Vagina (tissue), 2 donors: Measurements from ENCODE around the gene PSME3IP1. TPM values are rescaled to one million over a fixed set of nuclear protein-coding genes. Genes with fewer than 3 reads are reported as not detected.

ENCODE experiments used
- DNase-seq, 2 donors: peaks; one replicate each; pipeline ENCODE4 v3.0.0-alpha.2; 2017; ENCODE audit errors: extremely low spot score in 2 of 2
- H3K27ac ChIP-seq: fragments of 200-600 bp; sonication (generic); one replicate; pipeline ENCODE4 v1.5.1; 2019
- H3K27me3 ChIP-seq: fragments of 200-600 bp; sonication (generic); one replicate; pipeline ENCODE4 v1.5.1; 2019
- H3K36me3 ChIP-seq, 2 donors: fragments of 200-600 bp; sonication (generic); one replicate each; pipeline ENCODE4 v1.5.1; 2017 to 2019
- H3K4me1 ChIP-seq: fragments of 200-600 bp; sonication (generic); one replicate; pipeline ENCODE4 v1.5.1; 2019
- H3K4me3 ChIP-seq, 2 donors: fragments of 200-600 bp; sonication (generic); 1 replicate in 1 of 2; 2 replicates in 1 of 2; pipeline ENCODE4 v1.5.1; 2016 to 2019
- H3K9me3 ChIP-seq: fragments of 200-600 bp; sonication (generic); one replicate; pipeline ENCODE4 v1.5.1; 2019
- POLR2A ChIP-seq, 2 donors: fragments of 450-650 bp; IDR thresholded peaks; one replicate each; pipeline ENCODE4 v1.6.1; 2017; ENCODE audit warnings: antibody characterized with exemption in 2 of 2, mild to moderate bottlenecking in 2 of 2, moderate library complexity in 2 of 2
- POLR2AphosphoS5 ChIP-seq, 2 donors: sonication (generic); formaldehyde crosslinking; IDR thresholded peaks; one replicate each; pipeline ENCODE4 v1.9.0; 2017; ENCODE audit warnings: antibody characterized with exemption in 2 of 2, mild to moderate bottlenecking in 2 of 2, low read depth in 1 of 2; ENCODE audit not compliant: insufficient read depth in 1 of 2
- intact Hi-C: fragments of 100-400 bp; cut with DNase I; formaldehyde crosslinking; loops from one replicate; pipeline ENCODE4 v1.15.1; 2023
- total RNA-seq: library from RNA; depleted of rRNA; stranded (reverse); fragments of >200 nt; gene quantifications from one replicate; pipeline ENCODE4 v1.2.3, GENCODE V29; 2016
- TF ChIP-seq, protein P1 (sequence below), 3 experiments: fragments of 450-650 bp in 2 of 3; fragments of 200-600 bp in 1 of 3; sonication (generic) in 1 of 3; IDR thresholded peaks; one replicate each; pipeline ENCODE4 v1.5.1; 2017 to 2019; ENCODE audit warnings: antibody characterized with exemption in 3 of 3, mild to moderate bottlenecking in 2 of 3, moderate library complexity in 2 of 3

Gene PSME3IP1
- total RNA-seq, 1 donor from 2014 or later = 70.5 TPM

DNA sequence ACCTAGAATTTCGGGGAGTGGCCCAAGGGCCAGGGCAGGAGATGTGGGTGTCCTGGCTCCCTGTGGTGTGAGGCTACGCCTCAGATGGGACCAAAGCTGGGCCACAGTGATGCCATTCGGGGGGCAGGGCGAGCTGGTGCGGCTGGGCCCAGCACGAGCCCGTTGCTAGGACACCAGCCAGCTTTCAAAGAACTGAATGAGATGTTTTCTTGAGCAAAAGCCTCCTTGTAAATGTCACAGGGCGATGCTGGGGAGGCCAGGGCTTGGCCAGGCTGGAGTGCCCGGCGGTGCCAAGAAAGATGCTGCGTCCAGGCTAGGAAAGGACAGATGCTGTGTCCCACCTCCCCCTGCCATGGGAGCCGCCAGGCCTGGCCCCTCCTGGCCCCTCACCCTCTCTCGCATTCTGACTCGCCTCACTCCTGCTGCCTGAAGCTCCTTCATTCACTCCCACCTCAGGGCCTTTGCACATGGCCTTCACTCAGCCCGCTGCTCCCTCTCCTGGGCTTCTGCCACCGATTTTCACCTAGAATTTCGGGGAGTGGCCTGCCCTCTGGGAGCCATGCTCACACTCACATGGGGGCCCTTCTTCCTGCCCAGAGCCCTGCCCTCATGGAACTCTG lies 54.4 kb downstream of the PSME3IP1 start:
- DNase-seq = no peak
- Histone ChIP-seq H3K27ac (no peak overlapping the region), H3K27me3 (no peaks in the 10 kb centered on the region), H3K4me3 (no peak overlapping the region), H3K9me3 (no peaks in the 10 kb centered on the region), H3K36me3 (peaks cover 0 to 6% of the 10 kb centered on the region in 2 donors), H3K4me1 (peaks cover 10% of the 10 kb centered on the region)
- intact Hi-C loops = no loop called here
- TF ChIP-seq POLR2A (IDR thresholded peaks at IDR 0.05) (no peak), POLR2AphosphoS5 (IDR thresholded peaks at IDR 0.05; ENCODE audit: insufficient read depth in 1 of 2, low read depth in 1 of 2) (no peak)
- TF ChIP-seq, protein P1, sequence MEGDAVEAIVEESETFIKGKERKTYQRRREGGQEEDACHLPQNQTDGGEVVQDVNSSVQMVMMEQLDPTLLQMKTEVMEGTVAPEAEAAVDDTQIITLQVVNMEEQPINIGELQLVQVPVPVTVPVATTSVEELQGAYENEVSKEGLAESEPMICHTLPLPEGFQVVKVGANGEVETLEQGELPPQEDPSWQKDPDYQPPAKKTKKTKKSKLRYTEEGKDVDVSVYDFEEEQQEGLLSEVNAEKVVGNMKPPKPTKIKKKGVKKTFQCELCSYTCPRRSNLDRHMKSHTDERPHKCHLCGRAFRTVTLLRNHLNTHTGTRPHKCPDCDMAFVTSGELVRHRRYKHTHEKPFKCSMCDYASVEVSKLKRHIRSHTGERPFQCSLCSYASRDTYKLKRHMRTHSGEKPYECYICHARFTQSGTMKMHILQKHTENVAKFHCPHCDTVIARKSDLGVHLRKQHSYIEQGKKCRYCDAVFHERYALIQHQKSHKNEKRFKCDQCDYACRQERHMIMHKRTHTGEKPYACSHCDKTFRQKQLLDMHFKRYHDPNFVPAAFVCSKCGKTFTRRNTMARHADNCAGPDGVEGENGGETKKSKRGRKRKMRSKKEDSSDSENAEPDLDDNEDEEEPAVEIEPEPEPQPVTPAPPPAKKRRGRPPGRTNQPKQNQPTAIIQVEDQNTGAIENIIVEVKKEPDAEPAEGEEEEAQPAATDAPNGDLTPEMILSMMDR (IDR thresholded peaks at IDR 0.05) = no peak

DNA sequence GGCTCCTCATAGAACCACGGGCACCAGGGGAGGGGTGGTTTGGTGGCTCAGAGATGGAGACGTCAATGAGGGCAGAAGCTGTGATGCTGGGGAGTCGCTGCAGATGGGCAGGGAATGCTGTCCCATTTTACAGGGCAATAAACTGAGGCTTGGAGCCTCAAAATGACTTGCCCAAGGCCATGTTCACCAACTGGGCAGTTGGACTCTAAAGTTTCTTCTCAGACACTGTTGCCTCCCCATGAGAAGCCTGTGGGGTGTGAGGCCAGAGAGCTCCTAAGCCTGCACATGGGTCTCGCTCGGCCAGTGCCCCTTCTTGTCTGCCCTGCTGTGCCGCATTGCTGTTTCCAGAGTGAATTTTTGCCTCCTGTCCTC lies 54.9 kb downstream of the PSME3IP1 start:
- DNase-seq = no peak
- H3K4me3 ChIP-seq = no peak overlapping the region
- peaks cover 0 to 6% of the 10 kb centered on the region in 2 donors for H3K36me3 ChIP-seq
- intact Hi-C loops = no loop called here
- no peak overlapping the region for H3K27ac ChIP-seq
- peaks cover 10% of the 10 kb centered on the region for H3K4me1 ChIP-seq
- no peaks in the 10 kb centered on the region for H3K9me3 ChIP-seq
- TF ChIP-seq, protein P1 (IDR thresholded peaks at IDR 0.05) = no peak
- TF ChIP-seq POLR2AphosphoS5 (IDR thresholded peaks at IDR 0.05; ENCODE audit: insufficient read depth in 1 of 2, low read depth in 1 of 2) (no peak), POLR2A (IDR thresholded peaks at IDR 0.05) (no peak)
- H3K27me3 ChIP-seq = no peaks in the 10 kb centered on the region

DNA sequence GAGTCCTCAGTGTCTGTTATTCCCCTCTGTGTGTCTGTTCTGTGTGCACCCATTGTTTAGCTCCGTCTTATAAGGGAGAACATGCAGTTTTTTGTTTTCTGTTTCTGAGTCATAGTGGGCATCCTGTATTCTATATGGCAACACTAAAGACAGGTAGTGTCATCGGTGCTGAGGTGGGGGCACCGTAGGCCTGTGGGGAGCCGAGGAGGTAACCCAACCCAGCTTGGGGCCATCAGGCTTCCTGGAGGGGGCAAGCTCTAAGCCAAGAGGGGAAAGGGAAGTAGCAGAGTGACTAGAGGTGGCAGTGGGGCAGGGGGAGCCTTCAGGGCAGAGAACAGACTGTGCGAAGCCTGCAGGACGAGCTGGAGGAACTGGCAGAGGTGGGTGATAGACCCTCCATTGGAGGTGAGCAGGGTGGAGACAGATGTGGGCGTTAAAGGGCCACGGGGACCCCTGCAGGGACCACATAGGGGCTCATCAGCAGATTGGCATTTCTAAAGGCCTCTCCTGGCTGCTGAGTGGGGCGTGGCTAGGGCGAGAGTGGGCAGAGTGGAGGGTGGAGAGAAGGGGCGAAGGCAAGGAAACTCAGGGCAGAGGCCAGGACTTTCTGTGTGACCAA lies 57.0 kb downstream of the PSME3IP1 start:
- TF ChIP-seq POLR2A (IDR thresholded peaks at IDR 0.05) (no peak), POLR2AphosphoS5 (IDR thresholded peaks at IDR 0.05; ENCODE audit: insufficient read depth in 1 of 2, low read depth in 1 of 2) (no peak)
- TF ChIP-seq, protein P1 (IDR thresholded peaks at IDR 0.05) = no peak
- no peak overlapping the region for H3K4me3 ChIP-seq
- peaks cover 0 to 6% of the 10 kb centered on the region in 2 donors for H3K36me3 ChIP-seq
- H3K4me1 ChIP-seq = peaks cover 10% of the 10 kb centered on the region
- H3K27me3 ChIP-seq = no peaks in the 10 kb centered on the region
- no peaks in the 10 kb centered on the region for H3K9me3 ChIP-seq
- no peak for DNase-seq
- intact Hi-C loops = no loop called here
- no peak overlapping the region for H3K27ac ChIP-seq

DNA sequence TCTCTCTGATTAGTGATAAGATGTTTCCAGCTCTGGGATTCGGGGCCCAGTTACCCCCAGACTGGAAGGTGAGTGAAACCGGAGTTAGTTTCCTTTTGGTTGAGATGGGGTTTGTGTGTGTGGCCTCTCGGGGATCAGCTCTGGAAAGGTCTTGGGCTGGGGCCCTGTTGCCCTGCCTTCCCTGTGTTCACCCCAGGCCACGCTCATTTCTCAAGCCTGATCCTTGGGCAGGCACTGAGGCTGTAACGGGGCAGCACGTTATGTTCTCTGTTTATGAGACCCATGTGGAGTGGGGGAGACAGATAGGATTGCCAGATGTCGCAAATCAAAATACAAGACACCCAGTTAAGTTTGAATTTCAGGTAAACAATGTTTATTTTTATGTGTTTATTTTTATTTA lies 58.0 kb downstream of the PSME3IP1 start:
- Histone ChIP-seq H3K36me3 (peaks cover 0 to 6% of the 10 kb centered on the region in 2 donors), H3K4me3 (no peak overlapping the region), H3K27me3 (no peaks in the 10 kb centered on the region), H3K9me3 (no peaks in the 10 kb centered on the region), H3K4me1 (peaks cover 10% of the 10 kb centered on the region), H3K27ac (no peak overlapping the region)
- TF ChIP-seq, protein P1 (IDR thresholded peaks at IDR 0.05) = no peak
- no peak for TF ChIP-seq POLR2AphosphoS5 (IDR thresholded peaks at IDR 0.05; ENCODE audit: insufficient read depth in 1 of 2, low read depth in 1 of 2)
- no peak for TF ChIP-seq POLR2A (IDR thresholded peaks at IDR 0.05)
- DNase-seq = no peak
- intact Hi-C loops = no loop called here
